Suprapubic skin (tissue), 4 donors: ENCODE data around the gene GOLT1B. TPM values are rescaled to one million over a fixed set of nuclear protein-coding genes. Genes with fewer than 3 reads are reported as not detected.

ENCODE experiments used
- DNase-seq, 2 donors: peaks; one replicate each; pipeline ENCODE4 v3.0.0-alpha.2; 2019; ENCODE audit warnings: low spot score in 2 of 2
- H3K27ac ChIP-seq: fragments of 200-600 bp; sonication (generic); one replicate; pipeline ENCODE4 v1.5.1; 2019
- H3K27me3 ChIP-seq: fragments of 200-600 bp; sonication (generic); one replicate; pipeline ENCODE4 v1.5.1; 2019
- H3K36me3 ChIP-seq: fragments of 200-600 bp; sonication (generic); one replicate; pipeline ENCODE4 v1.5.1; 2019
- H3K4me1 ChIP-seq: fragments of 200-600 bp; sonication (generic); one replicate; pipeline ENCODE4 v1.5.1; 2019
- H3K4me3 ChIP-seq: fragments of 200-600 bp; sonication (generic); one replicate; pipeline ENCODE4 v1.5.1; 2019; ENCODE audit warnings: mild to moderate bottlenecking
- H3K9me3 ChIP-seq: fragments of 200-600 bp; sonication (generic); one replicate; pipeline ENCODE4 v1.5.1; 2019
- CTCF ChIP-seq, 2 donors: fragments of 200-600 bp in 1 of 2; fragments of 450-650 bp in 1 of 2; sonication (generic) in 1 of 2; IDR thresholded peaks; one replicate each; pipeline ENCODE4 v1.5.1; 2016 to 2019; ENCODE audit warnings: antibody characterized with exemption in 2 of 2, mild to moderate bottlenecking in 1 of 2, moderate library complexity in 1 of 2
- EP300 ChIP-seq: sonication (generic); formaldehyde crosslinking; IDR thresholded peaks from one replicate; pipeline ENCODE4 v1.6.1; 2017; ENCODE audit warnings: antibody characterized with exemption
- POLR2A ChIP-seq, 2 donors: fragments of 450-650 bp; IDR thresholded peaks; one replicate each; pipeline ENCODE4 v1.6.1; 2017; ENCODE audit warnings: antibody characterized with exemption in 2 of 2, mild to moderate bottlenecking in 2 of 2, moderate library complexity in 2 of 2
- POLR2AphosphoS5 ChIP-seq, 3 donors: sonication (generic); formaldehyde crosslinking; IDR thresholded peaks; one replicate each; pipeline ENCODE4 v1.6.1; 2017; ENCODE audit warnings: antibody characterized with exemption in 3 of 3
- WGBS: methylation state at CpG from one replicate; pipeline ENCODE4 v1.1.5; 2018; 5-methylcytosine and 5-hydroxymethylcytosine counted together
- total RNA-seq, 4 donors: library from RNA; depleted of rRNA; stranded (reverse); fragments of >200 nt; gene quantifications; one replicate each; pipeline ENCODE4 v1.1.0, GENCODE V29; 2016

GOLT1B gene
- total RNA-seq, 4 donors from 2014 or later = 14.9 to 23.2 (median 18.6) TPM

GRCh38 chr12:21521541-21521940, 20.0 kb downstream of the GOLT1B start:
- Histone ChIP-seq H3K9me3 (no peaks in the 10 kb centered on the region), H3K27me3 (peaks cover 6% of the 10 kb centered on the region), H3K4me3 (no peak overlapping the region), H3K4me1 (no peaks in the 10 kb centered on the region), H3K27ac (no peak overlapping the region), H3K36me3 (peaks cover 10% of the 10 kb centered on the region)
- 75% methylated on average over 1 of the region's 1 CpG for WGBS
- no peak for TF ChIP-seq POLR2AphosphoS5 (IDR thresholded peaks at IDR 0.05)
- no peak for TF ChIP-seq CTCF (IDR thresholded peaks at IDR 0.05)
- no peak for TF ChIP-seq POLR2A (IDR thresholded peaks at IDR 0.05)
- no peak for TF ChIP-seq EP300
- no peak for DNase-seq

- H3K27ac ChIP-seq = no peak overlapping the region
- H3K36me3 ChIP-seq = no peaks in the 10 kb centered on the region
- peaks cover 13% of the 10 kb centered on the region for H3K4me1 ChIP-seq
- H3K27me3 ChIP-seq = peaks cover 20% of the 10 kb centered on the region
- no peak overlapping the region for H3K4me3 ChIP-seq
- DNase-seq = no peak
- no peak for TF ChIP-seq EP300
- TF ChIP-seq CTCF (IDR thresholded peaks at IDR 0.05) = no peak
- TF ChIP-seq POLR2AphosphoS5 (IDR thresholded peaks at IDR 0.05) = no peak
- no peak for TF ChIP-seq POLR2A (IDR thresholded peaks at IDR 0.05)
- no peaks in the 10 kb centered on the region for H3K9me3 ChIP-seq
Measured at GRCh38 chr12:21523148-21523547, 21.6 kb downstream of the GOLT1B start.

- no peak within 1 kb of the TSS for H3K27ac ChIP-seq
- H3K4me1 ChIP-seq = peaks cover 13% of the 10 kb centered on the region
- DNase-seq = no peak
- peaks cover 40% of the 10 kb centered on the region for H3K27me3 ChIP-seq
- H3K9me3 ChIP-seq = no peaks in the 10 kb centered on the region
- H3K36me3 ChIP-seq = no peaks in the 10 kb centered on the region
- WGBS = 92% methylated on average over 1 of the region's 1 CpG
- H3K4me3 ChIP-seq = peak within 1 kb of the TSS; percentile 55
- TF ChIP-seq POLR2AphosphoS5 (IDR thresholded peaks at IDR 0.05) (no peak), POLR2A (IDR thresholded peaks at IDR 0.05) (no peak)
Measured at GRCh38 chr12:21526053-21526452, 24.5 kb downstream of the GOLT1B start, which contains the start of gene SPX. SPX (plus strand) TSS chr12:21526296; CDS start chr12:21526473, 177 bp downstream.

- Histone ChIP-seq H3K27ac (no peak overlapping the region), H3K36me3 (no peaks in the 10 kb centered on the region), H3K9me3 (no peaks in the 10 kb centered on the region), H3K27me3 (peaks cover 40% of the 10 kb centered on the region), H3K4me1 (peaks cover 13% of the 10 kb centered on the region), H3K4me3 (peak overlapping the region; percentile 55)
- no peak for DNase-seq
- 35% methylated on average over 12 of the region's 12 CpGs for WGBS
- no peak for TF ChIP-seq CTCF (IDR thresholded peaks at IDR 0.05)
- no peak for TF ChIP-seq POLR2AphosphoS5 (IDR thresholded peaks at IDR 0.05)
- no peak for TF ChIP-seq EP300
- TF ChIP-seq POLR2A (IDR thresholded peaks at IDR 0.05) = no peak
Measured at GRCh38 chr12:21526721-21527345, 25.2 kb downstream of the GOLT1B start.

- H3K27me3 ChIP-seq = peaks cover 40% of the 10 kb centered on the region
- no peak overlapping the region for H3K27ac ChIP-seq
- TF ChIP-seq CTCF (IDR thresholded peaks at IDR 0.05) (no peak), POLR2AphosphoS5 (IDR thresholded peaks at IDR 0.05) (no peak), POLR2A (IDR thresholded peaks at IDR 0.05) (no peak), EP300 (no peak)
- 2% methylated on average over 19 of the region's 57 CpGs for WGBS
- peaks cover 13% of the 10 kb centered on the region for H3K4me1 ChIP-seq
- no peaks in the 10 kb centered on the region for H3K36me3 ChIP-seq
- DNase-seq = no peak
- H3K4me3 ChIP-seq = peak overlapping the region; percentile 55
- H3K9me3 ChIP-seq = no peaks in the 10 kb centered on the region
Measured at GRCh38 chr12:21527451-21528180, 26.0 kb downstream of the GOLT1B start.
